Astrocyte (in vitro differentiated cells and primary cell): ENCODE data around the gene PAMR1.

Experiments
- EZH2 ChIP-seq: IDR thresholded peaks from 2 replicates; pipeline ENCODE4 v1.6.1; 2012; ENCODE audit warnings: mild to moderate bottlenecking, low read length, inconsistent platforms; ENCODE audit not compliant: insufficient read depth
- TF ChIP-seq, protein P1 (sequence below): IDR thresholded peaks from 2 replicates; pipeline ENCODE4 v1.5.1; 2011; ENCODE audit warnings: low read depth, mild to moderate bottlenecking, inconsistent platforms, low read length, moderate library complexity; ENCODE audit not compliant: insufficient read depth

DNA sequence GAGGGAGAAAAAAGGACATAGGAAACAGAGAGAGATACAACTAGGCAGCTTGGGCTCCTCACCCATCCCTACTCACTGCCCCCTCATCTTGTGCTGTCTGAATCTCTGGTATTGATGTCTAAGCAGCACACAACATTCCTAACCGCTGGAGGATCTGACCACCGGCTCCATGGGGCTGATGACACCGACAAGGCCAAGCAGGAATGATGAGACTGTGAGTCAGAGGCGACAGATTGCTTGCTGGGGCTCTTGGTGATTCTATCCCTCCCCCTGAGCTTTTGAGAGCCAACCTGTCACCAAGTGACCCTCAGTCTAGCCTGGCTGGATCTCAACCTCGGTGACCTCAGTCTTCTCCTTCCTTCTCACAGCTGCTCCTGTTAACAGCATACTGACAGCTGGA, 13.8 kb downstream of the PAMR1 start:
- no peak for TF ChIP-seq EZH2
- TF ChIP-seq, protein P1, sequence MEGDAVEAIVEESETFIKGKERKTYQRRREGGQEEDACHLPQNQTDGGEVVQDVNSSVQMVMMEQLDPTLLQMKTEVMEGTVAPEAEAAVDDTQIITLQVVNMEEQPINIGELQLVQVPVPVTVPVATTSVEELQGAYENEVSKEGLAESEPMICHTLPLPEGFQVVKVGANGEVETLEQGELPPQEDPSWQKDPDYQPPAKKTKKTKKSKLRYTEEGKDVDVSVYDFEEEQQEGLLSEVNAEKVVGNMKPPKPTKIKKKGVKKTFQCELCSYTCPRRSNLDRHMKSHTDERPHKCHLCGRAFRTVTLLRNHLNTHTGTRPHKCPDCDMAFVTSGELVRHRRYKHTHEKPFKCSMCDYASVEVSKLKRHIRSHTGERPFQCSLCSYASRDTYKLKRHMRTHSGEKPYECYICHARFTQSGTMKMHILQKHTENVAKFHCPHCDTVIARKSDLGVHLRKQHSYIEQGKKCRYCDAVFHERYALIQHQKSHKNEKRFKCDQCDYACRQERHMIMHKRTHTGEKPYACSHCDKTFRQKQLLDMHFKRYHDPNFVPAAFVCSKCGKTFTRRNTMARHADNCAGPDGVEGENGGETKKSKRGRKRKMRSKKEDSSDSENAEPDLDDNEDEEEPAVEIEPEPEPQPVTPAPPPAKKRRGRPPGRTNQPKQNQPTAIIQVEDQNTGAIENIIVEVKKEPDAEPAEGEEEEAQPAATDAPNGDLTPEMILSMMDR = no peak
